Tibial artery (tissue), 4 donors: ENCODE data around the gene RBFOX1.
"Not testable (repeated sequence)": the region's sequence is repeated elsewhere in the genome, so short reads cannot be mapped to it uniquely, and the experiment has no call there.

Source experiments
- DNase-seq, 2 donors: peaks; one replicate each; pipeline ENCODE4 v3.0.0-alpha.2; 2019
- H3K27ac ChIP-seq, 2 donors: fragments of 200-600 bp; sonication (generic) in 1 of 2; 1 replicate in 1 of 2; 2 replicates in 1 of 2; pipeline ENCODE4 v1.5.1; 2018 to 2019; ENCODE audit warnings: mild to moderate bottlenecking in 1 of 2
- H3K27me3 ChIP-seq, 2 donors: fragments of 200-600 bp; sonication (generic) in 1 of 2; one replicate each; pipeline versions ENCODE4 v1.5.1 to v1.6.0; 2016 to 2019
- H3K36me3 ChIP-seq, 3 donors: fragments of 200-600 bp; sonication (generic) in 2 of 3; one replicate each; pipeline ENCODE4 v1.5.1; 2016 to 2019; ENCODE audit warnings: mild to moderate bottlenecking in 2 of 3
- H3K4me1 ChIP-seq, 4 donors: fragments of 200-600 bp; sonication (generic) in 2 of 4; 1 replicate in 3 of 4; 2 replicates in 1 of 4; pipeline ENCODE4 v1.5.1; 2016 to 2019
- H3K4me3 ChIP-seq, 2 donors: fragments of 200-600 bp; sonication (generic) in 1 of 2; 1 replicate in 1 of 2; 2 replicates in 1 of 2; pipeline ENCODE4 v1.5.1; 2018 to 2019; ENCODE audit warnings: mild to moderate bottlenecking in 2 of 2
- H3K9me3 ChIP-seq, 3 donors: fragments of 200-600 bp; sonication (generic) in 1 of 3; one replicate each; pipeline ENCODE4 v1.5.1; 2016 to 2019
- CTCF ChIP-seq, 2 experiments: fragments of 200-600 bp in 1 of 2; fragments of 450-650 bp in 1 of 2; IDR thresholded peaks; one replicate each; pipeline ENCODE4 v1.5.1; 2017 to 2019; ENCODE audit warnings: antibody characterized with exemption in 2 of 2, mild to moderate bottlenecking in 1 of 2, moderate library complexity in 1 of 2
- intact Hi-C: fragments of 100-400 bp; cut with DNase I; formaldehyde crosslinking; loops from one replicate; pipeline ENCODE4 v1.15.0; 2023; ENCODE audit warnings: low total_unique reads

The RBFOX1 gene

DNA sequence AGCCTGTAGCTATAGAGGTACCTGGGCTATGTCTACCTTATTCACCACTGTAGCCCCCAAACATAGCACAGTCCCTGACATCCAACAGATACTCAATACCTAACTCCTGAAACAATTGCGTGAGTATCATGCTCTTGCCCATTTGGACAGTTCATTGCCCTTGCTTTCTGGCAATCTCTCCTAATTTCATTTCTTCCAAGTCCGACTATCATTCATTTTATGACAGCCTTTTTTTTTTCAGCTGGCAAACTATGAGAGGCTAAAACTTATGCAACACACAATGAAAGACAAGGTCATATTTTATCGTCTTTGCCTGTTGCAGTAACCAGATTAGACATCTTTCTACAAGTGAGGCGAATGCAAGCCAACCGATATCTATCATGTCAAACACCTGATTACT is 169.2 kb downstream of the RBFOX1 start:
- Histone ChIP-seq H3K4me3 (no peak overlapping the region), H3K36me3 (no peaks in the 10 kb centered on the region), H3K4me1 (no peaks in the 10 kb centered on the region), H3K27ac (no peak overlapping the region), H3K9me3 (no peaks in the 10 kb centered on the region), H3K27me3 (no peaks in the 10 kb centered on the region)
- no peak for TF ChIP-seq CTCF (IDR thresholded peaks at IDR 0.05)
- no peak for DNase-seq
- intact Hi-C loops = no loop called here

- intact Hi-C loops, H3K4me1 ChIP-seq, H3K27me3 ChIP-seq, H3K9me3 ChIP-seq, H3K4me3 ChIP-seq, DNase-seq, H3K27ac ChIP-seq, H3K36me3 ChIP-seq: not testable (repeated sequence)
Measured at GRCh38 chr16:7502591-7503157, 170.0 kb downstream of the RBFOX1 start.

GRCh38 chr16:7503666-7504065 is 171.0 kb downstream of the RBFOX1 start:
- no peaks in the 10 kb centered on the region for H3K36me3 ChIP-seq
- no peaks in the 10 kb centered on the region for H3K27me3 ChIP-seq
- TF ChIP-seq CTCF (IDR thresholded peaks at IDR 0.05) = no peak
- H3K4me1 ChIP-seq = no peaks in the 10 kb centered on the region
- intact Hi-C loops = no loop called here
- H3K9me3 ChIP-seq = no peaks in the 10 kb centered on the region
- H3K4me3 ChIP-seq = no peak overlapping the region
- no peak for DNase-seq
- no peak overlapping the region for H3K27ac ChIP-seq

- Histone ChIP-seq H3K27ac (no peak overlapping the region), H3K36me3 (no peaks in the 10 kb centered on the region), H3K9me3 (no peaks in the 10 kb centered on the region), H3K4me3 (no peak overlapping the region), H3K4me1 (no peaks in the 10 kb centered on the region), H3K27me3 (no peaks in the 10 kb centered on the region)
- intact Hi-C loops = no loop called here
- DNase-seq = no peak
- TF ChIP-seq CTCF (IDR thresholded peaks at IDR 0.05) = no peak
Measured at GRCh38 chr16:7504844-7505243, 172.2 kb downstream of the RBFOX1 start.

DNA sequence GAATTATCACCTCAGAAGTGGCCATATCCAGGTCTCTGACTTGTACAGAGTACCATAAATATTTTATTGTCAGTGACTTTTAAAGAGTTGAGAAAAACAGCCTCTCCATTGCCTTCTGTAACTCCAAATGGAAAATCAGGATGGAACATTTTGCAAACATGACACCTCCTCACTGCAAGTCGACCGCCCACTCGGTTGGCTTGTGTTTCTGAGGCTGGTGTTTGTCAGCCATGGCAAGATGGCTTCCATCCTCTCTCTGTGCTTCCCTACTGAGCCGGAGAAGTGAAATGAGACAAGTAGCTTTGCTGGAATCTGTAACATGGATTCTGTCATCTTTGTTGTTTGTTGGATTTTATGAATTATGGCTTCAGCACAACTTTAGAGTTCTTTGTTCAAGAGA is 172.8 kb downstream of the RBFOX1 start:
- no peak for TF ChIP-seq CTCF (IDR thresholded peaks at IDR 0.05)
- intact Hi-C loops = no loop called here
- no peaks in the 10 kb centered on the region for H3K4me1 ChIP-seq

DNA sequence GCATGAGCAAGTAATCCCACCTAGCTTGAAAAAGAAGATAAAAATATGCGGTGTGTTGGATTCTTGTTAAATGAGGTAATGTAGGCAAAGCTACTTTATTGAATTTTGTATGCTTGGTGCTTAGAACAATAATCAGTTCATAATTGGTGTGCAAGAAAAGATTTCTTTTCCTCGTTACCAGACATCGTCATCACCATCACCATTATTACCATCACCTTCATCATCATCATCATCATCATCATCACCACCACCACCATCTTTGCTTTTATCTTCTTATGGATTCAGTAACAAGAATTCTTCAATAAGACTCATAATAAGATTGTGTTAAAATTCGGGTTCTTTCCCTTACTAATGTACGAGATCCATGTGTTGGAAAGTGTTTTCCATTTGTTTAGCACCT is 173.7 kb downstream of the RBFOX1 start:
- DNase-seq = no peak
- Histone ChIP-seq H3K27ac (no peak overlapping the region), H3K36me3 (no peaks in the 10 kb centered on the region), H3K27me3 (no peaks in the 10 kb centered on the region), H3K4me3 (no peak overlapping the region), H3K4me1 (no peaks in the 10 kb centered on the region), H3K9me3 (no peaks in the 10 kb centered on the region)
- intact Hi-C loops = no loop called here
- TF ChIP-seq CTCF (IDR thresholded peaks at IDR 0.05) = no peak

More for the DNA sequence above, 172.8 kb downstream of the RBFOX1 start:
- no peaks in the 10 kb centered on the region for H3K27me3 ChIP-seq
- no peak overlapping the region for H3K27ac ChIP-seq
- no peaks in the 10 kb centered on the region for H3K36me3 ChIP-seq
- DNase-seq = no peak
- H3K9me3 ChIP-seq = no peaks in the 10 kb centered on the region
- no peak overlapping the region for H3K4me3 ChIP-seq
